ENCODE data around the gene RUFY4. TPM values are rescaled to one million over a fixed set of nuclear protein-coding genes. Genes with fewer than 3 reads are reported as not detected.

Gene RUFY4
- total RNA-seq, 1 donor from 2014 or later: not detected

DNA sequence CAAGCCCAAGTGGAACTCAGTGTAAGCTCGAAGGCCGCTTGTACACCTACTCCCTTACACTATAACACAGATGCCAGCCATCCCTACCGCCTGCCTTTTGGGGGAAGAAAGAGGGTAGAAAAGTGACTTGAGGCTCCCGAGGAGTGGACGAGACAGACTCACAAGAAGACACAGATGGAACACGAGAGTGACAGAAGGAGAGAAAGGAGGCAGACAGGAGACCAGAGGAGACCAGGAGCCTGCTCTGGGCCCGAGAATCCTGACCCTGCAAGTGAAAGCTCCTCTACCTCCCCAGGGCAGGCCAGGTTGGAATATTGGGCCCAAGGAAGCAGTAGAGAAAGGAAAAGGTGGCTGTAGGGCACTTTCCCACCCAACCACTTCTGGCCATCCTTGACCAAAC lies 42.8 kb upstream of the RUFY4 start:
- Histone ChIP-seq H3K27me3 (no peaks in the 10 kb centered on the region), H3K4me3 (no peak overlapping the region), H3K27ac (no peak overlapping the region), H3K36me3 (no peaks in the 10 kb centered on the region), H3K9me3 (no peaks in the 10 kb centered on the region), H3K4me1 (no peaks in the 10 kb centered on the region)
- no peak for DNase-seq
- TF ChIP-seq, protein P1, sequence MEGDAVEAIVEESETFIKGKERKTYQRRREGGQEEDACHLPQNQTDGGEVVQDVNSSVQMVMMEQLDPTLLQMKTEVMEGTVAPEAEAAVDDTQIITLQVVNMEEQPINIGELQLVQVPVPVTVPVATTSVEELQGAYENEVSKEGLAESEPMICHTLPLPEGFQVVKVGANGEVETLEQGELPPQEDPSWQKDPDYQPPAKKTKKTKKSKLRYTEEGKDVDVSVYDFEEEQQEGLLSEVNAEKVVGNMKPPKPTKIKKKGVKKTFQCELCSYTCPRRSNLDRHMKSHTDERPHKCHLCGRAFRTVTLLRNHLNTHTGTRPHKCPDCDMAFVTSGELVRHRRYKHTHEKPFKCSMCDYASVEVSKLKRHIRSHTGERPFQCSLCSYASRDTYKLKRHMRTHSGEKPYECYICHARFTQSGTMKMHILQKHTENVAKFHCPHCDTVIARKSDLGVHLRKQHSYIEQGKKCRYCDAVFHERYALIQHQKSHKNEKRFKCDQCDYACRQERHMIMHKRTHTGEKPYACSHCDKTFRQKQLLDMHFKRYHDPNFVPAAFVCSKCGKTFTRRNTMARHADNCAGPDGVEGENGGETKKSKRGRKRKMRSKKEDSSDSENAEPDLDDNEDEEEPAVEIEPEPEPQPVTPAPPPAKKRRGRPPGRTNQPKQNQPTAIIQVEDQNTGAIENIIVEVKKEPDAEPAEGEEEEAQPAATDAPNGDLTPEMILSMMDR (IDR thresholded peaks at IDR 0.05): no peak
- intact Hi-C loops (cut with DNase I): no loop called here
- no peak for ATAC-seq

- Histone ChIP-seq H3K36me3 (no peaks in the 10 kb centered on the region), H3K4me3 (no peak overlapping the region), H3K27ac (no peak overlapping the region), H3K9me3 (no peaks in the 10 kb centered on the region), H3K27me3 (no peaks in the 10 kb centered on the region), H3K4me1 (no peaks in the 10 kb centered on the region)
- ATAC-seq (peak; percentile 50), DNase-seq (peak; percentile 83)
- TF ChIP-seq, protein P1 (IDR thresholded peaks at IDR 0.05): no peak
- intact Hi-C loops (cut with DNase I): no loop called here
Observed at GRCh38 chr2:218026676-218027425, 42.2 kb upstream of the RUFY4 start.

DNA sequence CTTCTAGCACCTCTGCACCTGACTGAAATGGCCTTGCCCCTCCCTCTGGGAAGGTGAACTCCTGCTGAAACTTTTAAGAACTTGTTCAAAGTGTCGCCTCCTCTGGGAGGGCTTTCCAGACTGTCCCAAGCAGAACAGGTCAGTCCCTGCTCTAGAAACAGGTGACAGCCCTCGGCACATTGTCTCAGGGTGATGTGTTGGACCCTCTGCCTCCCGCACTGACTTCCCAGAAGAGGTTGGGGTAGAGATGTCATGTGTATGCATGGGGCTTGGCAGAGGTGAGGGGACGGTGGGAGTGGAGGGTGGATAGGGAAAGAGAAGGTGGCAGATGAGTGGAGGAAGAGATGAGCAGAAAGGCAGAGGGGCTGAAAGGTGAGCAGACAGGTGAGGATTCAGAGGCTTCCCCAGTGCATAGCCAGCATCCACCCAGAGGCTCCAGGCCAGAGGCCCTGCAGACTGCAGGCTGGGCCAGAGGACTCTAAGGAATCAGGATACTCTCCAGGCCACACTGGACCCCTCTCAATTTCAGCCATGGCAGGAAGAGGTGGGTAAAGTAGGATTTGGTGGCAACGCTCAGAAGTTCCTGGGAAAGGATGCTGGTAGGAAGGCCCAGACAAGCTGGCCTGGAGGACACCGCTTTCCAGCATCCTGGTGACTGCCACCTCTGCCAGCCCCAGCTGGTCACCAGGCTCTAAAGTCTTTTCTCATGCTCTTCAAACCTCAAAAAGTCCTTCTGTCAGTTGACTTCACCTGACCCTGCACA lies 41.4 kb upstream of the RUFY4 start:
- no peak for ATAC-seq
- no peak overlapping the region for H3K27ac ChIP-seq

DNA sequence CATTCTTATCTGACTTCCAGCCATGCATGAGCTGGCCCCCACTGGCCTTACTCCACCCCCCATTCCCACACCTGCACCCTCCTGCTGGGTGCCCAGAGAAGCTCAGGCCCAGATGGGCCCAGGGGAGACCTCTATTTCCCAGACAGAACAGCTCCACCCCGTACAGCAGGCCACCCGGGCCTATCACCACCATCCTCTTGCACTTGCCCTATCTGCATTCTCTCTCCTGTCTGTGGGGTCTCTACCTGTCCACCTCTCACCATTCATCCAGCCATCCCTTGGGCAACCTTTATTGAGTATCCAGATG lies 40.9 kb upstream of the RUFY4 start:
- Histone ChIP-seq H3K27ac (no peak overlapping the region), H3K4me3 (no peak overlapping the region), H3K27me3 (no peaks in the 10 kb centered on the region), H3K36me3 (no peaks in the 10 kb centered on the region), H3K4me1 (no peaks in the 10 kb centered on the region), H3K9me3 (no peaks in the 10 kb centered on the region)
- TF ChIP-seq, protein P1 (IDR thresholded peaks at IDR 0.05): no peak
- DNase-seq: no peak
- ATAC-seq: no peak
- intact Hi-C loops (cut with DNase I): no loop called here

More for the DNA sequence above, 41.4 kb upstream of the RUFY4 start:
- H3K36me3 ChIP-seq: no peaks in the 10 kb centered on the region
- no peaks in the 10 kb centered on the region for H3K27me3 ChIP-seq
- H3K4me3 ChIP-seq: no peak overlapping the region
- peak; percentile 54 for DNase-seq
- H3K9me3 ChIP-seq: no peaks in the 10 kb centered on the region
- TF ChIP-seq, protein P1 (IDR thresholded peaks at IDR 0.05): no peak
- intact Hi-C loops (cut with DNase I): no loop called here
- H3K4me1 ChIP-seq: no peaks in the 10 kb centered on the region

- Histone ChIP-seq H3K36me3 (no peaks in the 10 kb centered on the region), H3K27ac (no peak overlapping the region), H3K9me3 (no peaks in the 10 kb centered on the region), H3K4me3 (no peak overlapping the region), H3K4me1 (no peaks in the 10 kb centered on the region), H3K27me3 (peaks cover 2% of the 10 kb centered on the region)
- intact Hi-C loops (cut with DNase I): no loop called here
- peak; percentile 42 for DNase-seq
- ATAC-seq: no peak
- TF ChIP-seq, protein P1 (IDR thresholded peaks at IDR 0.05): no peak
Observed at GRCh38 chr2:218028562-218029348, 40.3 kb upstream of the RUFY4 start.

Measured in upper lobe of right lung (tissue), 1 donor.